Endothelial cell (in vitro differentiated cells): ENCODE measurements around the gene C11orf91. TPM values are rescaled to one million over a fixed set of nuclear protein-coding genes. Genes with fewer than 3 reads are reported as not detected.

Source experiments
- DNase-seq: peaks from one replicate; pipeline ENCODE4 v3.0.0; 2021; ENCODE audit warnings: low spot score
- H3K27ac Mint-ChIP-seq: one replicate; pipeline ENCODE4 v1.8.0; 2021; ENCODE audit warnings: mixed read lengths, inconsistent platforms; ENCODE audit not compliant: unreplicated experiment
- H3K27me3 Mint-ChIP-seq: one replicate; pipeline ENCODE4 v1.8.0; 2021; ENCODE audit warnings: mild to moderate bottlenecking, moderate library complexity, mixed read lengths, inconsistent platforms; ENCODE audit not compliant: unreplicated experiment
- H3K36me3 Mint-ChIP-seq: one replicate; pipeline ENCODE4 v1.8.0; 2021; ENCODE audit warnings: mild to moderate bottlenecking, low read depth, mixed read lengths, inconsistent platforms; ENCODE audit not compliant: unreplicated experiment
- H3K4me1 Mint-ChIP-seq: one replicate; pipeline ENCODE4 v1.8.0; 2021; ENCODE audit warnings: mild to moderate bottlenecking, mixed read lengths, inconsistent platforms; ENCODE audit not compliant: unreplicated experiment
- H3K4me3 Mint-ChIP-seq: one replicate; pipeline ENCODE4 v1.8.0; 2021; ENCODE audit warnings: mild to moderate bottlenecking, mixed read lengths, inconsistent platforms; ENCODE audit not compliant: unreplicated experiment
- H3K9me3 Mint-ChIP-seq: one replicate; pipeline ENCODE4 v1.8.0; 2021; ENCODE audit warnings: mixed read lengths, inconsistent platforms; ENCODE audit not compliant: unreplicated experiment
- CTCF ChIP-seq: fragments of 200-600 bp; sonication (generic); IDR thresholded peaks from one replicate; pipeline ENCODE4 v1.5.0; 2021; ENCODE audit warnings: antibody characterized with exemption; ENCODE audit not compliant: unreplicated experiment
- total RNA-seq: library from RNA; stranded (reverse); fragmentation: NEBNext Ultra II Directional; extraction: Animal tissue kit (Norgen Biotek cat#: 25700); gene quantifications from one replicate; pipeline ENCODE4 v1.2.1, GENCODE V29; 2021; ENCODE audit not compliant: unreplicated experiment

C11orf91 gene
- total RNA-seq, 1 donor from 2014 or later = not detected

- H3K36me3 Mint-ChIP-seq = peaks cover 16% of the 10 kb centered on the region
- TF ChIP-seq CTCF = no peak
- peak overlapping the region; percentile 80 for H3K27ac Mint-ChIP-seq
- H3K4me3 Mint-ChIP-seq = no peak overlapping the region
- no peaks in the 10 kb centered on the region for H3K9me3 Mint-ChIP-seq
- no peak for DNase-seq
- peaks cover 40% of the 10 kb centered on the region for H3K4me1 Mint-ChIP-seq
- no peaks in the 10 kb centered on the region for H3K27me3 Mint-ChIP-seq
These were observed 24.0 kb upstream of the C11orf91 start for GRCh38 chr11:33724644-33725035.

GRCh38 chr11:33723238-33723881 lies 22.7 kb upstream of the C11orf91 start:
- peaks cover 40% of the 10 kb centered on the region for H3K4me1 Mint-ChIP-seq
- peak overlapping the region; percentile 80 for H3K27ac Mint-ChIP-seq
- H3K36me3 Mint-ChIP-seq = peaks cover 18% of the 10 kb centered on the region
- H3K4me3 Mint-ChIP-seq = no peak overlapping the region
- H3K27me3 Mint-ChIP-seq = no peaks in the 10 kb centered on the region
- no peaks in the 10 kb centered on the region for H3K9me3 Mint-ChIP-seq
- no peak for TF ChIP-seq CTCF
- DNase-seq = no peak

GRCh38 chr11:33722590-33723234 lies 22.1 kb upstream of the C11orf91 start:
- Mint-ChIP-seq H3K27me3 (no peaks in the 10 kb centered on the region), H3K36me3 (peaks cover 18% of the 10 kb centered on the region), H3K27ac (peak overlapping the region; percentile 80), H3K4me1 (peaks cover 40% of the 10 kb centered on the region), H3K9me3 (no peaks in the 10 kb centered on the region), H3K4me3 (no peak overlapping the region)
- no peak for DNase-seq
- no peak for TF ChIP-seq CTCF

- no peaks in the 10 kb centered on the region for H3K27me3 Mint-ChIP-seq
- no peaks in the 10 kb centered on the region for H3K9me3 Mint-ChIP-seq
- H3K4me3 Mint-ChIP-seq = no peak overlapping the region
- no peak for DNase-seq
- TF ChIP-seq CTCF = no peak
- H3K36me3 Mint-ChIP-seq = peaks cover 24% of the 10 kb centered on the region
- H3K4me1 Mint-ChIP-seq = peaks cover 40% of the 10 kb centered on the region
- H3K27ac Mint-ChIP-seq = no peak overlapping the region
These were observed 21.4 kb upstream of the C11orf91 start for GRCh38 chr11:33721984-33722383.

- no peak for DNase-seq
- Mint-ChIP-seq H3K27ac (peak overlapping the region; percentile 2), H3K27me3 (no peaks in the 10 kb centered on the region), H3K4me3 (peak overlapping the region; percentile 2), H3K9me3 (no peaks in the 10 kb centered on the region), H3K36me3 (peaks cover 25% of the 10 kb centered on the region), H3K4me1 (peaks cover 40% of the 10 kb centered on the region)
- no peak for TF ChIP-seq CTCF
These were observed 20.8 kb upstream of the C11orf91 start for GRCh38 chr11:33721426-33721825.
